NCI-H187 (cell line): ENCODE data around the gene POLL.
"Not testable (repeated sequence)": the region's sequence is repeated elsewhere in the genome, so short reads cannot be mapped to it uniquely, and the experiment has no call there.

ENCODE experiments used
- DNase-seq, 2 experiments: peaks; one replicate each; lab custom pipeline; 2025; lab: John Stamatoyannopoulos, UW

POLL gene

DNA sequence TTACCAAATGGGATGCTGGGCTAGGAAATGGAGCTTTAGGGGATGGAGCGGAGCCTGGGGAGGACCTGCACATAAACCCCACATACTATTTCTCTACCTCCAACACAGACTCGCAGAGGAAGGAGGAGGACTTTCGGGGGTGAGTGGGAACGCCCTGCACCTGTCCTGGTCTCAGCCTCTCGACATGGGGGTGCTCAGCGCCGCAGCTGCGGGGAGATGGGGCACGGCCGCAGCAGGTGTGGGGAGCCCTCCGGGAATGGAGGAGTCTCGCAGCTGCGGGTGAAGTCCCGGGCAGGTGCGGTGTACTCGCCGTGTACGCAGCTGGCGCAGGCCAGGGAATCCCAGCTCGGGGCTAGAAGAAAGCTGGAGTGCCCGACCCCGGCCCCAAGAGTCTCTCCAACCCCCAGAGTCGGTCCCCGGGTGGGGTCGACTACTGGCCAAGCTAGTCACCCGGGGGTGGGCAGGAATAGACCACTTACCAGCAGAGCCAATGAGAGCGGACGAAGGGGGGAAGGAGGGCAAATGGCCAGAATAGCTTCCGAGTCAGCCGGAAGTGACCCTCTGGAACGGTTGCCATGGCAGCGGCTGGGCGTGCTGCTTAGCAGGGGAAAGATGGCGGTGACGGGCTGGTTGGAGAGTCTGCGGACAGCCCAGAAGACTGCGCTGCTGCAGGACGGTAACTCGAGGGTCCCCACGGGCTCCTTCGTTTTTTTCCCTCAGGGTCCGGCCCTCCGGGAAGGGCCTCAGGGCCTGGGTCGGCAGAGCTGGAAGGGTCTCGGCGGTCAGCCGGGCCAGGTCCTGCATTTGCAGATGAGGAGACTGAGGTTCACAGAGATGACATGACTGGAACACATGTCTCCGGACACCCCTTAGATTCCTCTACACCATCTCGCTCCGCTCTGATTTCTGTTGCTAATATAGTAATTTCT is at the start of gene POLL, which contains the start of gene DPCD:
Gene POLL, minus strand, starts transcription at position 533 of the 929 bp plus-strand sequence. CDS start 897 bp downstream, outside the sequence.
Gene DPCD, plus strand, starts transcription at position 597 of the 929 bp plus-strand sequence. Its CDS starts 16 bp downstream, at position 613.
- peak; percentile 50 to 63 for DNase-seq

- DNase-seq = not testable (repeated sequence)
Observed at GRCh38 chr10:101633510-101633909, 45.5 kb upstream of the POLL start.

- no peak for DNase-seq
Observed at GRCh38 chr10:101631821-101632475, 43.9 kb upstream of the POLL start.

DNA sequence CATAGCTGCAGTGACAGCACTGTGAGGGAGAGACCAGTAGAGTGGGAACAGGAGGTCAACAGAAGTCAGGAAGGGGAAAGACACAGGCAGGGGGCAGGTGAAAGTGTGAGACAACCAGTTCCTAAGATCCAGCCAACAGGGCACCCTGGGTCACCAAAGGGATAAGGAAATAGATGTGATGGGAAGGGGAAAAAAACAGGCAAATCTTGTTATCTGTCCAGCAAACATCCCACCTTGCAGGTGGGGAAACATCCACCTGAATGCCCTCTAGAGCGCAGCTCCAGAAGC is 42.5 kb upstream of the POLL start:
- DNase-seq = no peak

- no peak for DNase-seq
Observed at GRCh38 chr10:101629837-101630632, 42.0 kb upstream of the POLL start.

DNA sequence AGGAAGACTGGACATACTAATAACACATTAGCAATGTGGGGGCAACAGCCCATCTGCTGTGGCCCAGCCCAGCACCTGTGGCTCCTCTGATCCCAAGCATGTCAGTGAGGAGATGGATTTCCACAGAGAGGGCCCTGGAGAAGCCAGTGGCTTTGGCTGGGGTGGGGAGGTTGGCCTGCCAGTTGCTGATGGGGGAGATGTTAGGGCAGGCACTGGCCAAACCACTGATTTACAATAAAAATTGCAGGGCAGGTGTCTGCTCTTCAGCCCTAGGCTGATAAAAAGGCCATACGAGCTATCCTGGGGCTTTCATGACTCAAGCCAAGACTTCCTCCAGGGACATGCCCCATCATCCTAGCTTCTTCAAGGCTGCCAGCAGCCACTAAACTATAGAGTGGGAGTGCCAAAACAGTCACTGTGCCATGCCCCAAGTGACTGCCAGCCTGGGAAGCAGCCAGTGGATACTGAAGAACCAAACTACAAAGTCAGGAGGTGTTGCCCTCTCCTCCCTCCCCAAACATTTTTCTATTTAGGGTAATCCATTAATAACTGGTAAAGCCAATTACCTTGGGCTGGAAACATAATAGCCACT is 37.9 kb upstream of the POLL start:
- no peak for DNase-seq

DNA sequence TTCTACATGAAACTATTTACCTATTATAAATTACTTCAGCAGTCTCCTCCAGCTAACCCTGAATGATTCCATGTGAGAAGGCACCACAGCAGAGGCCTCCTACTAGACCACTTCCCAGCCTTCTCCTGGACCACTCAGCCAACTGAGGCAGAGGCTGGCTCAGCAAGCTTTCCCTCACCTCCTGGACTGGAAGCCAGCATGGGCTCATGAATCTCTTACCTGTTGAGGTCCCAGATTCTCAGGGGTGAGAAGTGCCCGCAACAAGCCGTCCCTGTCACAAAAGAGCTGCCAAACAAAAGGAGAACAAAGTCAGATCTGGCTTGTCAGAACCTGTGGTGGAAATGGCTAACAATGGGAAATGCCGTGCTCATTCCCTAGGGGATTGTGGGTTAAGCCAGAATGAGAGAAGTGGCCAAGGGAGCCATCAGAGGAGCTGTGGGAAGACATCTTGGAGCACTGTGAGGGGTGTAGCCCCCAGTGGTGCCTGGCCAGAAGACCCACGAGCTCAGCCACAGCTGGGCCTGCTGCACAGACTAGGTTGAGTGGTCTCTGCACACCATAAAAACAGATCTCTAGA is 36.6 kb upstream of the POLL start:
- no peak for DNase-seq

DNA sequence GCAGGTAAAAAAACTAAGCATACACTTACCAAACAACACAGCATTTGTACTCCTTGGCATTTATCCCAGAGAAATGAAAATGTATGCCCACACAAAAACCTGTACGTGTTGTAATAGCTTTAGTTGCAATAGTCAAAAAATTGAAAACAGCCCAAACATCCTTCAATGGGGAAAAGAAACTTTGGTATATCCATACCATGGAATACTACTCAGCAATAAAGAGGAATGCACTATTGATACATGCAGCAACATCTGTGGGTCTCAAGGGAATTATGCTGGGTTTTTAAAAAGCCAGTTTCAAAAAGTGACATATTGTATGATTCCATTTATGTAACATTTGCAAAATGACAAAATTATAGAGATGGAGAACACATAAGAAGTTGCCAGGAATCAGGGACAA is 35.5 kb upstream of the POLL start:
- DNase-seq = no peak

- no peak for DNase-seq
Observed at GRCh38 chr10:101619983-101620382, 31.9 kb upstream of the POLL start.

DNA sequence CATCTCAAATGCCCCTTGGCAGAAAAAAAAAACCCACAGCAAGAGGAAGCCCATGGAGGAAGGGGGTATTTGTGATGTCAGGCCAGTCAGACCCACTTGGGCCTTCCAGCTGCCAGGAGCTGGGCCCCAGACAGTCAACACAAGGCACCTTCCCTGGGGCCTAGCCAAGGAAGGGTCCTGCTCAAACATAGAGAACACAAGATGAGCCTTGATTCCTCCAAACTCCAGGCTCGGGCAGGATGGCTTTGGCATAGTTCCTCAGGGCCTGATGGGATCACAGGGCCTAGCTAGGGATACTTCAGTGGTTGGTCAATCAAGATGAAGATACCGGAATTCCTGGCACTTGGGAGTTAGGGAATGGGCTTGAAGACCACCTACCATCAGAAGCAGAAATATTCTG is 30.8 kb upstream of the POLL start:
- DNase-seq = no peak

DNA sequence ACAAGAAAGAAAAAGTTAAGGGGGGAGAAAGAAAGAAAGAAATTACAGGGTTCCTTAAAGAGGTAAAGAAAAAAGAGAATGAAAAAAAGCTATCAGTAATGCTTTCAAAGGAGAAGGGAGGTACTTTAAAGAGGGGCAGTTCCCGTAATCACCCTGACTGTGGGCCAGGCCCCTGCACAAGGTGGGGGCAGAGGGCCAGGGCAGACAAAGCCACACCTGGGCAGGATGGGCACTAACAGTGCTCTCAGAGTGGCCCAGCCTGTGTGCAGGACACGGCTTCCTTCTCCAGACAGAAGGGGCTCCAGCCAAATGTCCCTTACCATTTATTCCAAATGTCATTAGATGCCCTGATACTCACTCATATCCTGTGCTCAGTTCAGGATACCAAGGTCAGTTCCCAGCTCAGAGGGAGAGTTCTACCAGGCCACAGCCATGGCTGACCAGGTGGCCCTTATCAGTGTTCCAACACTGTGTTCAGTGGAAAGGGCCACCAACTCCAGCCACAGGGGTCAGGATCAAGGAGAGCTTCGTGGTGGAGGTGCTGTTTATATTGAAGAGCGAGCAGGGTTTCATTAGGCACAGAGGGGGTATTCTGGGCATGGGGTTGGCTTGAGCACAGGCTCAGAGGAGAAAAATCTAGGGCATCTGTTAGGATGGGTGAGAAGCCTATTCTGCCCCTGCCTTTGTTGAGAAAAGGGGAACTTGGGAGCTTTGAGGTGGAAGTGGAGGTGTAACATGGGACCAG is 29.9 kb upstream of the POLL start:
- no peak for DNase-seq

GRCh38 chr10:101617102-101617823 is 29.2 kb upstream of the POLL start:
- DNase-seq = no peak

- no peak for DNase-seq
Observed at GRCh38 chr10:101616415-101617101, 28.5 kb upstream of the POLL start.

DNA sequence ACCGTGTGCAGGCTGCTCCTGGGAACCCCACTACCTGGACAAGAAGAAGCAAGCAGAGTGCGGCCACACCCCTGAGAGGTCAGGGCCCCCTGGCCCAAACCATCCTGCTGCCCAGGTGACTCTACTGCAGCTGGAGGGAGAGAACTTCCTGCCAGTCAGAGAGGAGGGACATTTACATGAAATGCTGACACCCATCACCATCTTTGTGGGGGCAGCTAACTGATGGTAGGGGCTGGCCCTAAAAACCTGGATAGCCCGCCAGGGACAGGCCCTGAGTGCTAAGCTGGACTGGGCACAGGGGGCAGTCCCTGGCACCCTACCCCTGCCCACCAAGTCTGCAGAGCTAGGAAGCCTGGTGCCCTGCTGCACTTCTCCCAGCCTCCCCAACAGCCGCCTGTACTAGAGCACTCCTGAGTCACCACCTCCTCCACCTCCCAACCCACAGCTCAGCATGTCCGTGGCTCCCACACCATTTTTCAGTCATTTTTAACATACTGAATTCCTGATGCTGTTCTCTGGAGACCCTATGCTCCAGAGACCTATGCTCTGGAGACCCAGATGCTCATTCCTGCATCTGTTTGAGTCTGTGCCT is 27.6 kb upstream of the POLL start:
- DNase-seq = no peak

- DNase-seq = no peak
Observed at GRCh38 chr10:101614663-101615524, 26.8 kb upstream of the POLL start.

GRCh38 chr10:101613646-101614045 is 25.6 kb upstream of the POLL start:
- no peak for DNase-seq

DNA sequence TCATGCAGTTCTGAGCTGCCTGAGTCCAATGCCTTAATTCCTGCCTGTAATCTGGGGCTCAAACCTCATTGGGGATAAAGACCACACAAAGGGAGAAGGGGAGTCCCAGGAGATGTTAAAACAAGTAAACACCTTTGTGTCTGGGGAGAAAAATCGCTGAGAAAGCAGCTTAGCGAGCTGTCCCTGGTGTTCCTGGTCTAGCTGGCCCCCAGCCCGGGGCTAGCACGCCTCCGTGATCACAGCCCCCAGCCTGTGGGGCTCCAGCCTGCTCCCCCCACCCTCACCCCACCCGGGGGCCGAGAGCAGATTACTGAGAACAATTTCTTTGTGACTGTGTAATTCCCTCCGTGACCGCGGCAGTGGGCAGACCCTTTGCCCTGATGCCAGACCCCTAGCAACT is 24.8 kb upstream of the POLL start:
- DNase-seq = no peak

- no peak for DNase-seq
Observed at GRCh38 chr10:101612086-101612485, 24.0 kb upstream of the POLL start.
